Hepatocyte (in vitro differentiated cells): ENCODE data around the gene PLD1.

Experiments
- EZH2 ChIP-seq: fragments of 200-600 bp; sonication (generic); IDR thresholded peaks from 2 replicates; pipeline ENCODE4 v1.6.1; 2016; ENCODE audit warnings: antibody characterized with exemption, mild to moderate bottlenecking, borderline replicate concordance
- EZH2phosphoT487 ChIP-seq: fragments of 200-600 bp; sonication (generic); IDR thresholded peaks from one replicate; pipeline ENCODE4 v1.6.1; 2018; ENCODE audit warnings: antibody characterized with exemption, mild to moderate bottlenecking, low read depth, moderate library complexity; ENCODE audit not compliant: unreplicated experiment, severe bottlenecking
- TF ChIP-seq, protein P1 (sequence below): fragments of 200-600 bp; sonication (generic); IDR thresholded peaks from 2 replicates; pipeline ENCODE4 v1.5.1; 2016; ENCODE audit warnings: antibody characterized with exemption, mild to moderate bottlenecking; ENCODE audit not compliant: poor library complexity

- TF ChIP-seq, protein P1, sequence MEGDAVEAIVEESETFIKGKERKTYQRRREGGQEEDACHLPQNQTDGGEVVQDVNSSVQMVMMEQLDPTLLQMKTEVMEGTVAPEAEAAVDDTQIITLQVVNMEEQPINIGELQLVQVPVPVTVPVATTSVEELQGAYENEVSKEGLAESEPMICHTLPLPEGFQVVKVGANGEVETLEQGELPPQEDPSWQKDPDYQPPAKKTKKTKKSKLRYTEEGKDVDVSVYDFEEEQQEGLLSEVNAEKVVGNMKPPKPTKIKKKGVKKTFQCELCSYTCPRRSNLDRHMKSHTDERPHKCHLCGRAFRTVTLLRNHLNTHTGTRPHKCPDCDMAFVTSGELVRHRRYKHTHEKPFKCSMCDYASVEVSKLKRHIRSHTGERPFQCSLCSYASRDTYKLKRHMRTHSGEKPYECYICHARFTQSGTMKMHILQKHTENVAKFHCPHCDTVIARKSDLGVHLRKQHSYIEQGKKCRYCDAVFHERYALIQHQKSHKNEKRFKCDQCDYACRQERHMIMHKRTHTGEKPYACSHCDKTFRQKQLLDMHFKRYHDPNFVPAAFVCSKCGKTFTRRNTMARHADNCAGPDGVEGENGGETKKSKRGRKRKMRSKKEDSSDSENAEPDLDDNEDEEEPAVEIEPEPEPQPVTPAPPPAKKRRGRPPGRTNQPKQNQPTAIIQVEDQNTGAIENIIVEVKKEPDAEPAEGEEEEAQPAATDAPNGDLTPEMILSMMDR = no peak
- no peak for TF ChIP-seq EZH2
- no peak for TF ChIP-seq EZH2phosphoT487
These were observed 36.3 kb upstream of the PLD1 start for GRCh38 chr3:171846597-171846996.
